GM20431 (cell line): ENCODE results near the gene KCNAB1.

ENCODE experiments used
- in situ Hi-C: fragments of 300-500 bp; cut with MseI, MboI; formaldehyde crosslinking; loops from one replicate; pipeline ENCODE4 v1.15.0; 2020; ENCODE audit warnings: low sequenced_read_pairs; ENCODE audit not compliant: unreplicated experiment

Gene KCNAB1

GRCh38 chr3:156539051-156539450 is 418.7 kb downstream of the KCNAB1 start:
- in situ Hi-C loops = loop anchor here (25.0 kb wide), 1 partner anchor 548 kb away; no protein-coding TSS in a partner anchor

GRCh38 chr3:156539802-156540201 is 419.4 kb downstream of the KCNAB1 start:
- in situ Hi-C loops = loop anchor here (25.0 kb wide), 1 partner anchor 547 kb away; no protein-coding TSS in a partner anchor

GRCh38 chr3:156542101-156543042 is 422.0 kb downstream of the KCNAB1 start:
- in situ Hi-C loops = loop anchor here (25.0 kb wide), 1 partner anchor 545 kb away; no protein-coding TSS in a partner anchor

GRCh38 chr3:156543043-156543555 is 422.7 kb downstream of the KCNAB1 start:
- in situ Hi-C loops = loop anchor here (25.0 kb wide), 1 partner anchor 544 kb away; no protein-coding TSS in a partner anchor

GRCh38 chr3:156547637-156548036 is 427.3 kb downstream of the KCNAB1 start:
- in situ Hi-C loops = loop anchor here (25.0 kb wide), 1 partner anchor 540 kb away; no protein-coding TSS in a partner anchor

GRCh38 chr3:156548041-156548687 is 427.8 kb downstream of the KCNAB1 start:
- in situ Hi-C loops = loop anchor here (25.0 kb wide), 1 partner anchor 539 kb away; no protein-coding TSS in a partner anchor

- in situ Hi-C loops = loop anchor here (25.0 kb wide), 1 partner anchor 538 kb away; no protein-coding TSS in a partner anchor
These were observed 428.5 kb downstream of the KCNAB1 start for GRCh38 chr3:156548902-156549301.

- in situ Hi-C loops = loop anchor here (25.0 kb wide), 1 partner anchor 111 kb away; the partner anchor contains the start of gene TIPARP
These were observed 430.9 kb downstream of the KCNAB1 start for GRCh38 chr3:156551261-156551660.

GRCh38 chr3:156551746-156552145 is 431.4 kb downstream of the KCNAB1 start:
- in situ Hi-C loops = loop anchor here (25.0 kb wide), 1 partner anchor 111 kb away; the partner anchor contains the start of gene TIPARP

GRCh38 chr3:156552973-156553372 is 432.6 kb downstream of the KCNAB1 start:
- in situ Hi-C loops = loop anchor here (25.0 kb wide), 1 partner anchor 109 kb away; the partner anchor contains the start of gene TIPARP

- in situ Hi-C loops = loop anchor here (25.0 kb wide), 1 partner anchor 108 kb away; the partner anchor contains the start of gene TIPARP
These were observed 433.5 kb downstream of the KCNAB1 start for GRCh38 chr3:156553705-156554356.

- in situ Hi-C loops = loop anchor here (25.0 kb wide), 1 partner anchor 108 kb away; the partner anchor contains the start of gene TIPARP
These were observed 434.1 kb downstream of the KCNAB1 start for GRCh38 chr3:156554515-156554841.

GRCh38 chr3:156554842-156555687 is 434.7 kb downstream of the KCNAB1 start, which contains the start of gene SSR3:
Gene SSR3, minus strand, starts transcription at chr3:156555117. Its CDS starts 28 bp downstream, at chr3:156555089.
- in situ Hi-C loops = loop anchor here (25.0 kb wide), 1 partner anchor 107 kb away; the partner anchor contains the start of gene TIPARP

- in situ Hi-C loops = loop anchor here (25.0 kb wide), 1 partner anchor 104 kb away; the partner anchor contains the start of gene TIPARP
These were observed 438.0 kb downstream of the KCNAB1 start for GRCh38 chr3:156558389-156558788.

- in situ Hi-C loops = loop anchor here (25.0 kb wide), 1 partner anchor 103 kb away; the partner anchor contains the start of gene TIPARP
These were observed 438.9 kb downstream of the KCNAB1 start for GRCh38 chr3:156559321-156559720.

- in situ Hi-C loops = loop anchor here (25.0 kb wide), 1 partner anchor 101 kb away; the partner anchor contains the start of gene TIPARP
These were observed 441.2 kb downstream of the KCNAB1 start for GRCh38 chr3:156561533-156561932.

GRCh38 chr3:156562486-156562885 is 442.1 kb downstream of the KCNAB1 start:
- in situ Hi-C loops = loop anchor here (25.0 kb wide), 1 partner anchor 100 kb away; the partner anchor contains the start of gene TIPARP
